ENCODE data around the gene CACNB2.

GRCh38 chr10:18400906-18401245 lies 260.7 kb downstream of the CACNB2 start:
- TF ChIP-seq MAX (IDR thresholded peaks at IDR 0.05; ENCODE audit: insufficient read depth, insufficient read length) (no peak), EZH2 (IDR thresholded peaks at IDR 0.05; ENCODE audit: borderline replicate concordance, low read depth, low read length, severe bottlenecking) (no peak), POLR2A (IDR thresholded peaks at IDR 0.05; ENCODE audit: low read depth, low read length) (no peak), FOS (IDR thresholded peaks at IDR 0.05; ENCODE audit: borderline replicate concordance, insufficient read depth, low read length) (no peak)

All from endothelial cell of umbilical vein (primary cell).